Measurements from ENCODE around the gene RNF220. TPM values are rescaled to one million over a fixed set of nuclear protein-coding genes. Genes with fewer than 3 reads are reported as not detected.

RNF220 gene
- total RNA-seq, 1 experiment from 2014 or later: 92.4 TPM

DNA sequence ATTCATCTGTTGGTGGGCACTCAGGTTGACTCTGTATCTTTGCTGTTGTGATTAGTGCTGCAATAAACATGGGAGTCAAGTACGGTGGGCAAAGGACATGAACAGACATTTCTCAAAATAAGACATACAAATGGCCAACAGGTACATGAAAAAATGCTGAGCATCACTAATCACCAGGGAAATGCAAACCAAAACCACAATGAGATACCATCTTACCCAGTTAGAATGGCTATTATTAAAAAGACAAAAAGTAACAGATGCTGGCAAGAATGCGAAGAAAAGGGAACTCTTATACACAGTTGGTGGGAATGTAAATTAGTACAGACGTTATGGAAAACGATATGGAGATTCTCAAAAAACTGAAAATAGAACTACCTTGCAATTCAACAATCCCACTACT is 170.3 kb downstream of the RNF220 start:
- Mint-ChIP-seq H3K4me1 (ENCODE audit: low read depth, unreplicated experiment) (no peaks in the 10 kb centered on the region), H3K4me3 (ENCODE audit: unreplicated experiment) (no peak overlapping the region), H3K36me3 (ENCODE audit: insufficient read depth, unreplicated experiment) (no peaks in the 10 kb centered on the region), H3K27me3 (ENCODE audit: insufficient read depth, unreplicated experiment) (peaks cover 3% of the 10 kb centered on the region), H3K9me3 (ENCODE audit: unreplicated experiment) (no peaks in the 10 kb centered on the region), H3K27ac (ENCODE audit: unreplicated experiment) (no peak overlapping the region)
- no peaks in the 10 kb centered on the region for H3K36me3 ChIP-seq (ENCODE audit: control insufficient read depth, insufficient read depth, low read length)
- no peaks in the 10 kb centered on the region for H3K9me3 ChIP-seq
- TF ChIP-seq, protein P1, sequence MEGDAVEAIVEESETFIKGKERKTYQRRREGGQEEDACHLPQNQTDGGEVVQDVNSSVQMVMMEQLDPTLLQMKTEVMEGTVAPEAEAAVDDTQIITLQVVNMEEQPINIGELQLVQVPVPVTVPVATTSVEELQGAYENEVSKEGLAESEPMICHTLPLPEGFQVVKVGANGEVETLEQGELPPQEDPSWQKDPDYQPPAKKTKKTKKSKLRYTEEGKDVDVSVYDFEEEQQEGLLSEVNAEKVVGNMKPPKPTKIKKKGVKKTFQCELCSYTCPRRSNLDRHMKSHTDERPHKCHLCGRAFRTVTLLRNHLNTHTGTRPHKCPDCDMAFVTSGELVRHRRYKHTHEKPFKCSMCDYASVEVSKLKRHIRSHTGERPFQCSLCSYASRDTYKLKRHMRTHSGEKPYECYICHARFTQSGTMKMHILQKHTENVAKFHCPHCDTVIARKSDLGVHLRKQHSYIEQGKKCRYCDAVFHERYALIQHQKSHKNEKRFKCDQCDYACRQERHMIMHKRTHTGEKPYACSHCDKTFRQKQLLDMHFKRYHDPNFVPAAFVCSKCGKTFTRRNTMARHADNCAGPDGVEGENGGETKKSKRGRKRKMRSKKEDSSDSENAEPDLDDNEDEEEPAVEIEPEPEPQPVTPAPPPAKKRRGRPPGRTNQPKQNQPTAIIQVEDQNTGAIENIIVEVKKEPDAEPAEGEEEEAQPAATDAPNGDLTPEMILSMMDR (IDR thresholded peaks at IDR 0.05; ENCODE audit: insufficient read depth in 1 of 2, low read depth in 1 of 2, low read length in 1 of 2, severe bottlenecking in 1 of 2, unreplicated experiment in 1 of 2): no peak
- CTCF ChIA-PET: no interaction called here
- no peak for DNase-seq
- H3K4me3 ChIP-seq (ENCODE audit: low read depth, low read length): no peak overlapping the region
- POLR2A ChIA-PET: no interaction called here
- no peaks in the 10 kb centered on the region for H3K27me3 ChIP-seq (replicated peaks; ENCODE audit: control insufficient read depth, insufficient read depth, low read length)
- intact Hi-C loops (cut with micrococcal nuclease; ENCODE audit: unreplicated experiment): no loop called here
- BruUV-seq (replicated peaks): no TSS peak
- H3K4me1 ChIP-seq: no peaks in the 10 kb centered on the region

GRCh38 chr1:44576456-44577150 is 171.5 kb downstream of the RNF220 start:
- H3K27me3 ChIP-seq (replicated peaks; ENCODE audit: control insufficient read depth, insufficient read depth, low read length): no peaks in the 10 kb centered on the region
- Mint-ChIP-seq H3K36me3 (ENCODE audit: insufficient read depth, unreplicated experiment) (no peaks in the 10 kb centered on the region), H3K27me3 (ENCODE audit: insufficient read depth, unreplicated experiment) (peaks cover 3% of the 10 kb centered on the region), H3K27ac (ENCODE audit: unreplicated experiment) (no peak overlapping the region), H3K4me3 (ENCODE audit: unreplicated experiment) (no peak overlapping the region), H3K4me1 (ENCODE audit: low read depth, unreplicated experiment) (no peaks in the 10 kb centered on the region), H3K9me3 (ENCODE audit: unreplicated experiment) (no peaks in the 10 kb centered on the region)
- intact Hi-C loops (cut with micrococcal nuclease; ENCODE audit: unreplicated experiment): no loop called here
- TF ChIP-seq, protein P1 (IDR thresholded peaks at IDR 0.05; ENCODE audit: insufficient read depth in 1 of 2, low read depth in 1 of 2, low read length in 1 of 2, severe bottlenecking in 1 of 2, unreplicated experiment in 1 of 2): no peak
- POLR2A ChIA-PET: no interaction called here
- BruUV-seq (replicated peaks): no TSS peak
- H3K36me3 ChIP-seq (ENCODE audit: control insufficient read depth, insufficient read depth, low read length): no peaks in the 10 kb centered on the region
- H3K9me3 ChIP-seq: no peaks in the 10 kb centered on the region
- CTCF ChIA-PET: no interaction called here
- no peak overlapping the region for H3K4me3 ChIP-seq (ENCODE audit: low read depth, low read length)
- H3K4me1 ChIP-seq: no peaks in the 10 kb centered on the region
- no peak for DNase-seq

GRCh38 chr1:44581205-44581604 is 176.2 kb downstream of the RNF220 start:
- TF ChIP-seq, protein P1 (IDR thresholded peaks at IDR 0.05; ENCODE audit: insufficient read depth in 1 of 2, low read depth in 1 of 2, low read length in 1 of 2, severe bottlenecking in 1 of 2, unreplicated experiment in 1 of 2): no peak
- H3K27me3 ChIP-seq (replicated peaks; ENCODE audit: control insufficient read depth, insufficient read depth, low read length): no peaks in the 10 kb centered on the region
- Mint-ChIP-seq H3K9me3 (ENCODE audit: unreplicated experiment) (no peaks in the 10 kb centered on the region), H3K4me3 (ENCODE audit: unreplicated experiment) (no peak overlapping the region), H3K4me1 (ENCODE audit: low read depth, unreplicated experiment) (no peaks in the 10 kb centered on the region), H3K36me3 (ENCODE audit: insufficient read depth, unreplicated experiment) (no peaks in the 10 kb centered on the region), H3K27ac (ENCODE audit: unreplicated experiment) (no peak overlapping the region), H3K27me3 (ENCODE audit: insufficient read depth, unreplicated experiment) (peaks cover 8% of the 10 kb centered on the region)
- BruUV-seq (replicated peaks): no TSS peak
- POLR2A ChIA-PET: no interaction called here
- no peaks in the 10 kb centered on the region for H3K9me3 ChIP-seq
- DNase-seq: no peak
- intact Hi-C loops (cut with micrococcal nuclease; ENCODE audit: unreplicated experiment): no loop called here
- H3K4me3 ChIP-seq (ENCODE audit: low read depth, low read length): no peak overlapping the region
- peaks cover 8% of the 10 kb centered on the region; the same call in 1 of the 2 replicates for H3K4me1 ChIP-seq
- no peaks in the 10 kb centered on the region for H3K36me3 ChIP-seq (ENCODE audit: control insufficient read depth, insufficient read depth, low read length)
- CTCF ChIA-PET: no interaction called here

Data from Caco-2 (cell line).